ENCODE data around the gene SUSD3. TPM values are rescaled to one million over a fixed set of nuclear protein-coding genes. Genes with fewer than 3 reads are reported as not detected.

The SUSD3 gene
- total and polyA plus RNA-seq, 2 of the 4 experiments (the other 2 are of a cell fraction) = 0.54 to 1.5 TPM

DNA sequence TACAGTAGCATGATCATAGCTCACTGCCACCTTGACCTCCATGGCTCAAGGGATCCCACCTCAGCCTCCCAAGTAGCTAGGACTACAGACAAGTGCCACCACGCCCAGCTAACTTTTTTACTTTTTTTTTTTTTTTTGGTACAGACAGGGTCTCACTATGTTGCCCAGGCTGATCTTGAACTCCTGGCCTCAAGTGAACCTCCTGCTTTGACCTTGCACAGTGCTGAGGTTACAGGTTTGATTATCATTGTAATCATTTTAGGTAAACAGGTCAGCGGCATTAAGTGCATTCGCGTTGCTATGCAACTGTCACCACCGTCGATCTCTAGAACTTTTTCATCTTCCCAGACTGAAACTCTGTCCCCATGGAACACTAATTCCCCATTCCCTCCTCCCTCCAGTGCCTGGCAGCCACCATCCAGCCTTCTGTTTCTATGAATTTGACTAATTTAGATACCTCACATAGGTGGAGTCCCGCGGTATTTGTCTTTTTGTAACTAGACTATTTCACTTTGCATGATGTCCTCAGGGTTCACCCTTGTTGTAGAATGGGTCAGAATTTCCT is 31.7 kb downstream of the SUSD3 start:
- H2BK20ac ChIP-seq (ENCODE audit: low read depth, low read length) = no peak overlapping the region
- H3K79me1 ChIP-seq (ENCODE audit: low read depth in 1 of 2, low read length in 2 of 2) = no peaks in the 10 kb centered on the region
- no peak overlapping the region for H3K4me2 ChIP-seq (ENCODE audit: low read depth, low read length)
- intact Hi-C loops (cut with micrococcal nuclease) (loop anchor here (10.0 kb wide), 1 partner anchor 365 kb away; the partner anchor contains the start of genes FAM120A and FAM120AOS), in situ Hi-C loops (cut with MboI; ENCODE audit: low sequenced_read_pairs) (no loop called here), dilution Hi-C loops (cut with HindIII; ENCODE audit: low sequenced_read_pairs, unreplicated experiment) (no loop called here)
- H3K9me3 ChIP-seq (ENCODE audit: control insufficient read depth, insufficient read depth, low read length) = peaks cover 19% of the 10 kb centered on the region
- no peak overlapping the region for H2BK15ac ChIP-seq (ENCODE audit: low read depth, low read length)
- H2AK5ac ChIP-seq (ENCODE audit: low read depth, low read length) = no peak overlapping the region
- ATAC-seq (ENCODE audit: low read depth) (no peak), DNase-seq (no peak)
- no peak overlapping the region for H3K18ac ChIP-seq (ENCODE audit: low read depth, low read length)
- no peak overlapping the region for H3K27ac ChIP-seq (ENCODE audit: insufficient read depth, low read length)
- H3K9ac ChIP-seq (ENCODE audit: low read depth, low read length) = no peak overlapping the region
- H3K9me1 ChIP-seq (ENCODE audit: insufficient read depth, low read length) = no peaks in the 10 kb centered on the region; the same call in 1 of the 2 replicates
- no peak overlapping the region for H3K23ac ChIP-seq (ENCODE audit: low read depth, low read length)
- no peak overlapping the region for H3K14ac ChIP-seq (replicated peaks; ENCODE audit: low read depth, low read length)
- no CpG with 5 or more reads among the region's 8 CpGs for WGBS, 2 experiments (ENCODE audit: extremely low coverage in 2 of 2, insufficient read length in 1 of 2)
- no peak overlapping the region for H3K4ac ChIP-seq (ENCODE audit: low read depth, low read length)
- no peak overlapping the region for H2AFZ ChIP-seq (replicated peaks; ENCODE audit: low read length, poor library complexity)
- H4K91ac ChIP-seq (ENCODE audit: insufficient read depth, low read depth, low read length) = no peak overlapping the region
- no peak for TF ChIP-seq MAFK (IDR thresholded peaks at IDR 0.05; ENCODE audit: low read depth, low read length)
- TF ChIP-seq MAZ (IDR thresholded peaks at IDR 0.05; ENCODE audit: borderline replicate concordance, low read depth, low read length) = no peak
- no peak for TF ChIP-seq RCOR1 (IDR thresholded peaks at IDR 0.05; ENCODE audit: insufficient replicate concordance, low read length)
- TF ChIP-seq CEBPB (IDR thresholded peaks at IDR 0.05; ENCODE audit: low read depth, low read length) = no peak
- TF ChIP-seq SMC3 (IDR thresholded peaks at IDR 0.05; ENCODE audit: low read depth, low read length) = no peak
- no peak for TF ChIP-seq ELK1 (IDR thresholded peaks at IDR 0.05; ENCODE audit: borderline replicate concordance, low read depth, low read length)
- no peak for TF ChIP-seq MXI1 (IDR thresholded peaks at IDR 0.05; ENCODE audit: borderline replicate concordance, low read depth, low read length)
- TF ChIP-seq RAD21 (IDR thresholded peaks at IDR 0.05; ENCODE audit: low read length) = no peak
- no peak for TF ChIP-seq CHD1 (IDR thresholded peaks at IDR 0.05; ENCODE audit: low read depth, low read length)
- TF ChIP-seq, protein P1, sequence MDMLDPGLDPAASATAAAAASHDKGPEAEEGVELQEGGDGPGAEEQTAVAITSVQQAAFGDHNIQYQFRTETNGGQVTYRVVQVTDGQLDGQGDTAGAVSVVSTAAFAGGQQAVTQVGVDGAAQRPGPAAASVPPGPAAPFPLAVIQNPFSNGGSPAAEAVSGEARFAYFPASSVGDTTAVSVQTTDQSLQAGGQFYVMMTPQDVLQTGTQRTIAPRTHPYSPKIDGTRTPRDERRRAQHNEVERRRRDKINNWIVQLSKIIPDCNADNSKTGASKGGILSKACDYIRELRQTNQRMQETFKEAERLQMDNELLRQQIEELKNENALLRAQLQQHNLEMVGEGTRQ (IDR thresholded peaks at IDR 0.05; ENCODE audit: low read depth, low read length) = no peak
- TF ChIP-seq, protein P2, sequence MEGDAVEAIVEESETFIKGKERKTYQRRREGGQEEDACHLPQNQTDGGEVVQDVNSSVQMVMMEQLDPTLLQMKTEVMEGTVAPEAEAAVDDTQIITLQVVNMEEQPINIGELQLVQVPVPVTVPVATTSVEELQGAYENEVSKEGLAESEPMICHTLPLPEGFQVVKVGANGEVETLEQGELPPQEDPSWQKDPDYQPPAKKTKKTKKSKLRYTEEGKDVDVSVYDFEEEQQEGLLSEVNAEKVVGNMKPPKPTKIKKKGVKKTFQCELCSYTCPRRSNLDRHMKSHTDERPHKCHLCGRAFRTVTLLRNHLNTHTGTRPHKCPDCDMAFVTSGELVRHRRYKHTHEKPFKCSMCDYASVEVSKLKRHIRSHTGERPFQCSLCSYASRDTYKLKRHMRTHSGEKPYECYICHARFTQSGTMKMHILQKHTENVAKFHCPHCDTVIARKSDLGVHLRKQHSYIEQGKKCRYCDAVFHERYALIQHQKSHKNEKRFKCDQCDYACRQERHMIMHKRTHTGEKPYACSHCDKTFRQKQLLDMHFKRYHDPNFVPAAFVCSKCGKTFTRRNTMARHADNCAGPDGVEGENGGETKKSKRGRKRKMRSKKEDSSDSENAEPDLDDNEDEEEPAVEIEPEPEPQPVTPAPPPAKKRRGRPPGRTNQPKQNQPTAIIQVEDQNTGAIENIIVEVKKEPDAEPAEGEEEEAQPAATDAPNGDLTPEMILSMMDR (conservative IDR thresholded peaks at IDR 0.05; ENCODE audit: low read depth, low read length) = no peak
- no peak for TF ChIP-seq RFX5 (IDR thresholded peaks at IDR 0.05; ENCODE audit: low read depth, low read length)
- no peak for TF ChIP-seq POLR2A (IDR thresholded peaks at IDR 0.05; ENCODE audit: low read depth, low read length)
- TF ChIP-seq FOS (IDR thresholded peaks at IDR 0.05; ENCODE audit: low read depth, low read length) = no peak
- no peak for TF ChIP-seq BHLHE40 (IDR thresholded peaks at IDR 0.05; ENCODE audit: low read depth, low read length)
- TF ChIP-seq NFE2L2 (IDR thresholded peaks at IDR 0.05; ENCODE audit: low read depth, low read length) = no peak
- no peak overlapping the region for H2BK120ac ChIP-seq (ENCODE audit: low read depth, low read length)
- H3K4me1 ChIP-seq (ENCODE audit: control insufficient read depth, insufficient read depth, low read length) = peaks cover 7% of the 10 kb centered on the region; the same call in 1 of the 2 replicates
- no peak overlapping the region for H4K5ac ChIP-seq (ENCODE audit: low read depth, low read length)
- ChIA-PET CTCF (no interaction called here), POLR2A (ENCODE audit: unreplicated experiment) (no interaction called here)
- H3K56ac ChIP-seq (ENCODE audit: extremely low read depth, insufficient read depth, low read length) = no peak overlapping the region
- H2AK9ac ChIP-seq (replicated peaks; ENCODE audit: low read depth, low read length, poor library complexity) = no peak overlapping the region
- H4K20me1 ChIP-seq (ENCODE audit: insufficient read depth, low read length) = no peaks in the 10 kb centered on the region
- H3K4me3 ChIP-seq (ENCODE audit: insufficient read depth, low read depth, low read length) = no peak overlapping the region
- no peak overlapping the region for H4K8ac ChIP-seq (ENCODE audit: low read depth in 2 of 2, low read length in 2 of 2)
- H2BK5ac ChIP-seq (ENCODE audit: low read depth, low read length, poor library complexity, severe bottlenecking) = no peak overlapping the region
- BruUV-seq (replicated peaks) = no TSS peak
- H3K27me3 ChIP-seq (ENCODE audit: control insufficient read depth, insufficient read depth, low read length) = no peaks in the 10 kb centered on the region
- no peaks in the 10 kb centered on the region for H3K36me3 ChIP-seq (ENCODE audit: control insufficient read depth, insufficient read depth, low read length)
